CD1c-positive myeloid dendritic cell (primary cell): ENCODE data around the gene PLPPR3.
A peak's percentile ranks its signal among the peaks of the same experiment; 100 is the strongest.
"Not testable (repeated sequence)": the region's sequence is repeated elsewhere in the genome, so short reads cannot be mapped to it uniquely, and the experiment has no call there.

Experiments used
- DNase-seq: peaks from one replicate; pipeline ENCODE4 v3.0.0-alpha.2; 2016; ENCODE audit errors: extremely low spot score

The PLPPR3 gene

GRCh38 chr19:829129-829758, 7.5 kb upstream of the PLPPR3 start:
- DNase-seq = no peak

DNA sequence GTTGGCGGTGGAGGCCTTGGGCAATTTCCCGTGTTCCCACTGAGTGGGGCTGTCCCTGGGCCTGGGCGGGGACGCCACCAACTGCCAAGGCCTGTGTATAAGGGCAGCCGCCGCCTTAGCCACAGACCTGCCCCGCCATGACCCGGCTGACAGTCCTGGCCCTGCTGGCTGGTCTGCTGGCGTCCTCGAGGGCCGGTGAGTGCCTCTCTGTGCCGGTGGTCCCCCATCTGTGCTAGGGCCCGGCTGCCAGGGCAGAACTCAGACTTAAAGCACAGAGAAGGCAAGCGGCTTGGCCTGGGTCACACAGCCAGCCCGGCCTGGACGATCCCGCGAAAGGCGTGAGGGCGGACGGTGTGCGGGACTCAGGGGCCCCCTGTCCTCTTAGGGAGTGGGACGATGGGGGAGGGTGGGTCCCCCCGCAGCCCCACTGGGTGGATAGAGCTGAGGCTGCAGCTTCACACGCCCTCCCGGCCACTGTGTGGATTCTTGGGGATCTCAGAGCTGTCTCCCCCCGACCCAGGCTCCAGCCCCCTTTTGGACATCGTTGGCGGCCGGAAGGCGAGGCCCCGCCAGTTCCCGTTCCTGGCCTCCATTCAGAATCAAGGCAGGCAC, 6.1 kb upstream of the PLPPR3 start, which contains the start of gene AZU1:
TSS of gene AZU1 (plus strand) at position 128 of the 612 bp plus-strand sequence. CDS start at position 138, 10 bp downstream.
- DNase-seq = peak; percentile 41

DNA sequence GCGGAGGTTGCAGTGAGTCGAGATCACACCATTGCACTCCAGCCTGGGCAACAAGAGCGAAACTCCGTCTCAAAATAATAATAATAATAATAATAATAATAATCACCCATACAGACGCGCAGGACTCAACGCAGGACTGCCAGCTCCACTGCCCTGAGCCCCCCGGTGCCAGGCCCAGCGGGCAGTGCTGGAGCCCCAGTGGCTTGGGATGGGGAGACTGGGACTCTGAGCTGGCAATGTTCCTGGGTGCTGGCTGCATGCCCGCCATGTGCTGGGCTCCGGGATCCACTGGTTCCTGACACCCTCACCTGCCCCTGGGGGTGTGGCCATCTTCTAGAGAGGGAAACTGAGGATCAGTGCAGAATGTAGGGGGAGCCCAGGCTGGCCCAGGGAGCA, 5.6 kb upstream of the PLPPR3 start:
- no peak for DNase-seq

DNA sequence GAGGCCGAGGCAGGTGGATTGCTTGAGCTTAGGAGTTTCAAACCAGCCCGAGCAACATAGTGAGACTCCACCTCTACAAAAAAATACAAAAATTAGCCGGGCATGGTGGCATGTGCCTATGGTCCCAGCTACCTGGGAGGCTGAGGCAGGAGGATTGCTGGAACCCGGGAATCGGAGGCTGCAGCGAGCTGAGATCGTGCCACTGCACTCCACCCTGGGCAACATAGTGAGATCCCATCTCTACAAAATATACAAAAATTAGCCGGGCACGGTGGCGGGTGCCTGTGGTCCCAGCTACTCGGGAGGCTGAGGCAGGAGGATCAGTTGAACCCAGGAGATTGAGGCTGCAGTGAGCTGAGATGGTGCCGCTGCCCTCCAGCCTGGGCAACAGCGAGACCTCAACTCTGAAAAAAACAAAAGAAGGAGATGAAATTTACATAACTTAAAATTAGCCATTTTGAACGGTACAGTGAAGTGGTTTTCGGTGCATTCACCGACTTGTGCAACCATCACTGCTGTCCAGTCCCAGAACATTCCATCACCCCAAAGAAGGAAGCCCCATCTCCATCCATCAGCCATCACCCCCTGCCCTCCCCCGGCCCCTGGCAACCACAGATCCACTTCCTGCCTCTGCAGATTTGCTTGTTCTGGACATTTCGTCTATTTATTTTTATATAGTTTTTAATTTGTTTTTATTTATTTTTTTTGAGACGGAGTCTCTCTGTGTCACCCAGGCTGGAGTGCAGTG, 4.3 kb upstream of the PLPPR3 start:
- no peak for DNase-seq

- peak; percentile 64 for DNase-seq
These were observed 3.1 kb upstream of the PLPPR3 start for GRCh38 chr19:824885-825284.

DNA sequence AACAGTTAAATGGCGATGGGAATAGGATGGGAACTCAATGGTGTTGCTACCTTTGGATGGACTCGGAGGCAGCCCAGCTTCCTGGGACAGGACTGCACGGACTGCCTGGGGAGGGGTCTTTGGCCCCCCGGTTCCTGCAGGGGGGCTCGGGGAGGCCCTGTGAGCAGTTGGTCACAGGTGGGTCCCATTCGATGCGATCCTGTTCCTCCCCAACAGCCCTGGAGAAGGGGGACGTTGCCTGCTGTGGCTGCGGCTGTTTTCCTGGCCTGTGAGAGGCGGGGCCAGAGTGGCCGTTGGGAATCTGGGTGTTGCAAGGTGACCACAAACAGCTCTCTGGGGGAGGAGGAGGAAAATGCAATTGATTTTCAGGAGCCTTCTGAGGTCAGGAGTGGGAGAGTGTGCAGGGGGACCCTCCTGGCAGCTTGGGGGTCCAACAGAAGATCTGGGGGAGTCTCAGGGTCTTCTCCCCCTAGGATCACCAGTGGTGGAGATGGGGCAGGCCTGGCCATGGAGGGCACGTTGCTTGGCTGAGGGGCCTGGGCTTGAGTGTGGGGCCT, 1.9 kb upstream of the PLPPR3 start:
- no peak for DNase-seq

DNA sequence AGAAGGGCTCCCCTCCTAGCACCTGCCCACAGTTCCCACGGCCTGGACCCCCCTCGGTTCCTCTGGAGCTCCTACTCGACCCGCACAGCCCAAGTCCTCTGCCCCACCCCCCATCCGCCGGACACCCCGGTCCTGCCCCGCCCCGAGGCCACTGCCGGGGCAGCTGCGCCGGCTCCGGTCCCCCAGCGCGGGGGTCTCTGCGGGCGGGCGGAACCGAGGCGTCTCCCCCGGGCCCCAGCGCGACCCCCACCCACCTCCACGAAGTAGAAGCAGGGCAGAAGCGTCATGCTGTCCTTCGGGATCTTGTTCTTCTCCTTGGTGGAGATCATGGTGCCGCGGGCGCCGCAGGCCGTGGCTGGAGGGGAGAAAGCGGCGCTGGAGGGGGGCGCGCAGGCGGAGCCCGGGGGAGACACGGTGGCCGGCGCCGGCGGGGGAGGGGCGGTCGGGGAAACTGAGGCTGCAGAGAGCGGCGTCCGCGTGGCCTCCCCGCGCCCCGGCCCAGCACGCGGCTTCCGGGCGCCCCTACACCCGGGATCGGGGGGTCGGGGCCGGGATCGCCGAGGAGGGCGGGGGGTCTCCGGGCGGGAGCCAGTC, 427 bp downstream of the PLPPR3 start:
- DNase-seq = no peak

GRCh38 chr19:820212-820611, 1.5 kb downstream of the PLPPR3 start:
- DNase-seq = not testable (repeated sequence)

DNA sequence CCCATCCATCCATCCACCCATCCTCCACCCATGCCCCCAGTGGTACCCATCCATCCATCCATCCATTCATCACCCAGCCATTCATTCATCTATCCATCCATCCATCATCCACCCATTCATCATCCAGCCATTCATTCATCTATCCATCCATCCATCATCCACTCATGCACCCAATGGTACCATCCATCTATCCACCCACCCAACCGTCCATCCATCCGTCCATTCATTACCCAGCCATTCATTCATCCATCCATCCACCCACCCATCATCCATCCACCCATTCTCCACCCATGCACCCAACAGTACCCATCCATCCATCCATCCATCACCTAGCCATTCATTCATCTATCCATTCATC, 5.3 kb downstream of the PLPPR3 start:
- DNase-seq = no peak

GRCh38 chr19:815775-816499, 5.8 kb downstream of the PLPPR3 start:
- DNase-seq = no peak

DNA sequence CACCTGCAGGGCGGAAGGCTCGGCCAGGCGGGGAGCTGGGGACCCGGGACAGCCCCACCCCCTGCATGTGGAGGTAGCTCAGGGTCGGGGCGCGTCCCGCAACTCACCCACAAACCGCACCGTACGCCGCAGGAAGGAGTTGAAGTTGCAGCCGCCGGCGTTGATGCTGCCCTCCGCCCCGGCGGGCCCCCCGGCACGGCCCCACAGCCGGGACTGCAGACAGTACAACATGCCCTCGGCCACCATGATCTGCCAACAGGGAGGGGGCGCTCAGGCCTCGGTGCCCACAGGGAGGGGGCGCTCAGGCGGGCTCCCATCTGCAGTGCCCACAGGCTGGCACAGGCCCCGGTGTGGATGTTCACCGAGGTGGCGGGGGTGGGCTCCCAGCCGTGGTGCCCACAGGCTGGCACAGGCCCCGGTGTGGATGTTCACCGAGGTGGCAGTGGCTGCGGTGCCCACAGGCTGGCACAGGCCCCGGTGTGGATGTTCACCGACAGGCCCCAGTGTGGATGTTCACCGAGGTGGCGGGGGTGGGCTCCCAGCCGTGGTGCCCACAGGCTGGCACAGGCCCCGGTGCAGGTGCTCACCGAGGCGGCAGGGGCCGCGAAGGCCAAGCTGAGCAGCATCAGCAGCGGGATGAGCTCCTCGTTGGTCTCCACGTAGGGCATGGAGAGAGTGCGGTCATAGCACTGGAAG, 6.5 kb downstream of the PLPPR3 start:
- DNase-seq = no peak

- DNase-seq = no peak
These were observed 7.3 kb downstream of the PLPPR3 start for GRCh38 chr19:814152-815078.

GRCh38 chr19:813219-814151, 8.3 kb downstream of the PLPPR3 start:
- DNase-seq = no peak

DNA sequence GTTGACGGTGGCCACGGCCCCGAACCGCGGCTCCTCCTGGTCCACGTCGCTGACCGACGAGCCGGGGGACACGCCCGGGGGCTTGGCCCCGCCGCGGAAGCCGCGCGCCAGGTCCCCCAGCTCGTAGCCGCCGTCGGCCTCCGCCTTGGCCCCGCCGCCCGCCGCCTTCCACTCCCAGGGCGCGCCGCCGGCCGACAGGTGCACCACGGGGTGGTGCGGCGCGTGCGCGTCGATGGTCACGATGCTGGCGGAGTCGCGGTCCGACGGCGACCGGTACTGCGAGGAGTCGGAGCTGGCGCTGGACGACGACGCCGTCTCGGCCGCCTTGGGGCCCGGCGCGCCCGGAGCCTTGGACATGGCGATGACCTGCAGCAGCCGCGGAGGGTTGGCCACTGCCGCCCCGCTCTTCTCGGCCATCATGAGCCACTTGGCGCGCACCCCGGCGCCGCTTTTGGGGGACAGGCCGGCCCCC, 9.0 kb downstream of the PLPPR3 start:
- no peak for DNase-seq

- no peak for DNase-seq
These were observed 9.6 kb downstream of the PLPPR3 start for GRCh38 chr19:812049-812746.

DNA sequence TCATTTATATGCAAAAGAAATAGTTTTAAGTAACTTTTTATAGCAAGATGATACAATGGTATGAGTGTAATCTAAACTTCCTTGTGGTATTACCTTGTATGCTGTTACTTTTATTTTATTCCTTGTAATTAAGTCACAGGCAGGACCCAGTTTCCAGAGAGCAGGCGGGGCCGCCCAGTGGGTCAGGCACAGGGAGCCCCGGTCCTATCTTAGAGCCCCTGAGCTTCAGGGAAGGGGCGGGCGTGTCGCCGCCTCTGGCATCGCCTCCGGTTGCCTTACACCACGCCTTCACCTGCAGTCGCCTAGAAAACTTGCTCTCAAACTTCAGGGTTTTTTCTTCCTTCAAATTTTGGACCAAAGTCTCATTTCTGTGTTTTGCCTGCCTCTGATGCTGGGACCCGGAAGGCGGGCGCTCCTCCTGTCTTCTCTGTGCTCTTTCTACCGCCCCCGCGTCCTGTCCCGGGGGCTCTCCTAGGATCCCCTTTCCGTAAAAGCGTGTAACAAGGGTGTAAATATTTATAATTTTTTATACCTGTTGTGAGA, 10.2 kb downstream of the PLPPR3 start:
- no peak for DNase-seq

- DNase-seq = no peak
These were observed 10.8 kb downstream of the PLPPR3 start for GRCh38 chr19:810883-811489.
